Central memory CD4-positive, alpha-beta T cell (primary cell): ENCODE measurements around the gene ALDH3A2.
"Not testable (repeated sequence)": the region's sequence is repeated elsewhere in the genome, so short reads cannot be mapped to it uniquely, and the experiment has no call there.

Source experiments
- DNase-seq: peaks from one replicate; pipeline ENCODE4 v3.0.0; 2022

ALDH3A2 gene

GRCh38 chr17:19683117-19683516 is 34.6 kb downstream of the ALDH3A2 start:
- DNase-seq = no peak

- DNase-seq = not testable (repeated sequence)
These were observed 36.5 kb downstream of the ALDH3A2 start for GRCh38 chr17:19684909-19685580.

- DNase-seq = no peak
These were observed 38.0 kb downstream of the ALDH3A2 start for GRCh38 chr17:19686400-19687090.

GRCh38 chr17:19702217-19702641 is 53.7 kb downstream of the ALDH3A2 start:
- no peak for DNase-seq

GRCh38 chr17:19703106-19703827 is 54.7 kb downstream of the ALDH3A2 start:
- no peak for DNase-seq

GRCh38 chr17:19703828-19704613 is 55.5 kb downstream of the ALDH3A2 start:
- DNase-seq = no peak

DNA sequence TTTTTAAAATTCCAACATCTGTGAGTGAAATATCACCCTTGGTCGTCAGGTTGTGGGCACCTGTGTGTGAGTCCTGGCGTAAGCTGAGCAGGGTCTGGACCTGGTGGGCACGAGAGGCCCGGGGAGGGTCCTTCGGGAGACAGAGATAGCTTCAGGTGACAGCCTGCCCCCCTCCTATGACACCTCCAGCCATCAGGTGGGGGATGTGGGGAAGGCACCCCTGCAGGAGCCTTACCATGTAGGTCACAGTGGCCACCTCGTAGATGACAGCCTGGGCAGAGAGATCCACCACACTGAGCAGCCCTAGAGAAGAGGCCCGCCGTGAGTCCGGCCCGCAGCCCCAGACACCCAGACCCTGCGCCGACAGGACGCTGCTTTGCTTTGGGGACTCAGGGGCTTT is 56.6 kb downstream of the ALDH3A2 start:
- no peak for DNase-seq

GRCh38 chr17:19705771-19706770 is 57.5 kb downstream of the ALDH3A2 start:
- DNase-seq = no peak

DNA sequence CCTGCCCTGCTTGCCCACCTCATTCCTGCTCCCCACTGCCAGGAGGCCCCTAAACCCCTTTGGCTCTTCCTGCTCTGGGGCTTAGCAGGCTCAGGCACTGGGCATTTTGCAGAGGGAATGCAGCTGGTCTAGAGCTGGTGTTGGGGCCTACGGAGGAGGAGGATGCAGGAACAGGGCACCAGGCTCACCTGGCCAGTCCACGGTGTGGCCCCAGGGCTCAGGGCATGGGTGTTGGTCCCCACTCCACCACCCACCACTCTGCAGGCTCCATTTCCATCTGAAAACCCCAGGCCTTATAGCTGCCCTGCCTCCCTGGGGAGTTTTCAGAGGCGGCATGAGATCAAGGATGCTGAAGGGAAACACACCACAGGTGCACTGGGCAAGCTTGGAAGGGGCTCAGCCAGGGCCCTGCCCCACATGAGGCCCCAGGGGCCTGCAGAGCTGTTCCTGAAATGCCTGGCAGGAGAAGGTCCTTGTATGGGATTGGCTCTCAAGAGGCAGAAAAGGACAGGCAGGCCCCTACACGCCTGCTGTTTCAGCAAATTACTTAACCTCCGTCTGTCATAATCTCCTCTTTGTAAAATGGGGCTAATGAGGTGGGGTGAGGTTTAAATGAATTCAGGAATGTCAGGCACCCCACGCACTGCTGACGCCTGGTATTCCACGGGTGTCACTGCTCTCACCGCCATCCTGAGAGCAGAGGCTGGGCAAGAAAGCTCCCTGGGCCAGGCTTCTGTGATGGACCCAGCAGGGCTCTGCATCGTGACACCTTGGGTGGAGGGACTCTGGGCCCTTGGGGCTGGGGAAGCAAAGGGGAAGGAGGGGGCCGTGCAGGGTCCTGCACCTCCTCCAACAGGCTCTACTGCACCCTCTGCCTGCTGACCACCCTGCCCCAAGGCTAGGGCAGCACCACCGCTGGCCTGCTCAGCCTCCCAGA is 58.5 kb downstream of the ALDH3A2 start:
- no peak for DNase-seq

GRCh38 chr17:19707728-19708221 is 59.2 kb downstream of the ALDH3A2 start:
- DNase-seq = no peak

- DNase-seq = no peak
These were observed 60.1 kb downstream of the ALDH3A2 start for GRCh38 chr17:19708431-19709175.

- no peak for DNase-seq
These were observed 61.3 kb downstream of the ALDH3A2 start for GRCh38 chr17:19709841-19710240.

DNA sequence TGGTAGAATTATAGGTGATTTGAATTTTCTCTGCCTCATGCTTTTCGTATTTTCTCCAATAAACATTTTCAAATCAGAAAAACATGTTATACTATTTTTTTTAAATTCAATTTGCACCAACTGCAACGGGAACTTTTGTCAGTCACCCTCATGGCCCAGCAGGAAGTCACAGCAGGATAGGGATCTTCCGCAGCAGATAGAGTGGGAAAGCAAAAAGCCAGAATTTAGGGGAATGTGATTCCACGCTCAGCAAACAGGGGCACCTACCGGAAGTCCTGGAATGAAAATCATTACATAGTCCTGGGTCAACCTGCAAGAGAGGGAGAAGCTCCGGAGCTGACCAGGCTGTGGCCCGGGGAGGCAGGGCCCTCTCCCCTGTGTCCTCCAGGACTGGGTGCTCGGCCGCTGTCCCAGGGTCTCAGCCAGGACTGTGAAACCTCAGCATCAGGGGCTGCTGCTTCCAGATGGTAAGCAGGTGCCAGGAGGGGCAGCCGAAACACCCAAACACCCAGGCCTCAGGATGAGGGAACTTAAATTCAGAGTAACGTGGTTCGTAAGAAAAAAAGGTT is 64.0 kb downstream of the ALDH3A2 start:
- DNase-seq = no peak

GRCh38 chr17:19713462-19713861 is 64.9 kb downstream of the ALDH3A2 start:
- no peak for DNase-seq

GRCh38 chr17:19713901-19714361 is 65.4 kb downstream of the ALDH3A2 start:
- DNase-seq = no peak

GRCh38 chr17:19714542-19715411 is 66.2 kb downstream of the ALDH3A2 start:
- DNase-seq = no peak

DNA sequence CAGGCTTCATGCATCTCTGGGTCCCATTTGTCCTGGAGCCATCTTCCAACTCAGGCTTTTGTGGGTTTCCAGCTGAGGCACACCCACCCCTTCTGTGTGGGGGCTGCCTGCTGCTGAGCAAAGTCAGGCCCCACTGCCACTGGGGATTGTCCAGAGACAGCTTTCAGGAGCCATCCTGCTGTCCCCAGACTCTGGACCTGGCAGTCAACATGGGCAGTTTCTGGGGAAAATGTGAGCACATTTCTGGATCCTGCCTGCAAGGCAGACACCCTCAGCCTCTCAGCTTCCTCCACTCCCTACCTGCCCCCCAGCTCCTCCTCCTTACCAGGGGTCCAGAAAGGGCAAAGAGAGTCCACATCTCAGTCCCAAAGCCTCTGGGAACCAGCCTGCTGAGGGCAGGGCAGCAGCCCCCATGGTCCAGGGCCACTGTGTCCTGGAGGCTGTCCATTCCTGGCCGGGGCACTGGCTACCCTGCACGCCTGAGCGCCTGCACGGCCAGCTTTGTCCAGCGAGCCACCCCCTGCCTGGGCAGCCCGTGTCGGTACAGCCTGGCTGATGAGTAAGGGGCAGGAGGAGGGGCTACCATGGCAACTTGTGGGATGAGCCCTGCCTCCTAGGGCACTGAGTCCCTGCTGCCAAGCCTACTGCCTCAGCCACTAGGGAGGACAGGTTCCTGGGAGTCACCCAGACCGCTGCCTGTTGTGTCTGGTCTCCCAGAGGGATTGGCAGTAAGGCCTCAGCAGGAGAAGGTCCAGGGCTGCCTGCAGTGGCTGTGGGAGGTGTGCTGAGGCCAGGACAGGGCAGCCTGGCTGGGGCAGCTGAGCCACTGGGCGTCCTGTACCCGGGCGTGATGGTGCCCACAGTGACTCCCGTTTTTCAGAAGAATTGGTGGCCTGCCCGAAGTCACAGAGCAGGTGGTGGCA is 67.8 kb downstream of the ALDH3A2 start, which contains the start of gene SLC47A2:
TSS of gene SLC47A2 (minus strand) at position 477 of the 923 bp plus-strand sequence. CDS start at position 448, 29 bp downstream.
- DNase-seq = no peak
